Measurements from ENCODE around the gene MSN.
"Not testable (repeated sequence)": the region's sequence is repeated elsewhere in the genome, so short reads cannot be mapped to it uniquely, and the experiment has no call there.

MSN gene

GRCh38 chrX:65635822-65636221 is 31.6 kb upstream of the MSN start:
- Histone ChIP-seq H3K4me1 (ENCODE audit: low read length) (no peaks in the 10 kb centered on the region), H2AFZ (ENCODE audit: low read length) (no peak overlapping the region), H3K36me3 (replicated peaks; ENCODE audit: insufficient read depth, low read length) (no peaks in the 10 kb centered on the region), H3K79me2 (ENCODE audit: low read length) (no peaks in the 10 kb centered on the region), H3F3A (ENCODE audit: insufficient read depth, low read length) (no peaks in the 10 kb centered on the region), H3K27me3 (replicated peaks; ENCODE audit: insufficient read depth, low read length) (no peaks in the 10 kb centered on the region), H3K9me2 (replicated peaks; ENCODE audit: insufficient read depth, low read length) (no peaks in the 10 kb centered on the region), H4K20me1 (ENCODE audit: insufficient read depth, low read length) (no peaks in the 10 kb centered on the region), H3K9ac (ENCODE audit: low read length) (no peak overlapping the region), H3K9me3 (replicated peaks; ENCODE audit: insufficient read depth, low read length) (no peaks in the 10 kb centered on the region), H3K4me3 (ENCODE audit: low read length) (no peak overlapping the region), H3K27ac (ENCODE audit: low read length) (no peak overlapping the region), H3K4me2 (ENCODE audit: low read depth, low read length) (no peak overlapping the region)
- no peak for DNase-seq
- TF ChIP-seq, protein P1, sequence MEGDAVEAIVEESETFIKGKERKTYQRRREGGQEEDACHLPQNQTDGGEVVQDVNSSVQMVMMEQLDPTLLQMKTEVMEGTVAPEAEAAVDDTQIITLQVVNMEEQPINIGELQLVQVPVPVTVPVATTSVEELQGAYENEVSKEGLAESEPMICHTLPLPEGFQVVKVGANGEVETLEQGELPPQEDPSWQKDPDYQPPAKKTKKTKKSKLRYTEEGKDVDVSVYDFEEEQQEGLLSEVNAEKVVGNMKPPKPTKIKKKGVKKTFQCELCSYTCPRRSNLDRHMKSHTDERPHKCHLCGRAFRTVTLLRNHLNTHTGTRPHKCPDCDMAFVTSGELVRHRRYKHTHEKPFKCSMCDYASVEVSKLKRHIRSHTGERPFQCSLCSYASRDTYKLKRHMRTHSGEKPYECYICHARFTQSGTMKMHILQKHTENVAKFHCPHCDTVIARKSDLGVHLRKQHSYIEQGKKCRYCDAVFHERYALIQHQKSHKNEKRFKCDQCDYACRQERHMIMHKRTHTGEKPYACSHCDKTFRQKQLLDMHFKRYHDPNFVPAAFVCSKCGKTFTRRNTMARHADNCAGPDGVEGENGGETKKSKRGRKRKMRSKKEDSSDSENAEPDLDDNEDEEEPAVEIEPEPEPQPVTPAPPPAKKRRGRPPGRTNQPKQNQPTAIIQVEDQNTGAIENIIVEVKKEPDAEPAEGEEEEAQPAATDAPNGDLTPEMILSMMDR (IDR thresholded peaks at IDR 0.05; ENCODE audit: low read length) = no peak
- no peak for TF ChIP-seq EZH2 (optimal IDR thresholded peaks at IDR 0.05; ENCODE audit: low read depth, low read length)
- no peak for TF ChIP-seq EZH2phosphoT487 (IDR thresholded peaks at IDR 0.05; ENCODE audit: low read length)

- not testable (repeated sequence) for H3K9ac ChIP-seq (ENCODE audit: low read length); H3K27ac ChIP-seq (ENCODE audit: low read length); H3K9me2 ChIP-seq (replicated peaks; ENCODE audit: insufficient read depth, low read length); H3K36me3 ChIP-seq (replicated peaks; ENCODE audit: insufficient read depth, low read length); H3K4me2 ChIP-seq (ENCODE audit: low read depth, low read length); H3K4me3 ChIP-seq (ENCODE audit: low read length); H3K27me3 ChIP-seq (replicated peaks; ENCODE audit: insufficient read depth, low read length); H4K20me1 ChIP-seq (ENCODE audit: insufficient read depth, low read length); H2AFZ ChIP-seq (ENCODE audit: low read length); H3F3A ChIP-seq (ENCODE audit: insufficient read depth, low read length); H3K9me3 ChIP-seq (replicated peaks; ENCODE audit: insufficient read depth, low read length); H3K79me2 ChIP-seq (ENCODE audit: low read length); H3K4me1 ChIP-seq (ENCODE audit: low read length); DNase-seq
Observed at GRCh38 chrX:65636261-65636660, 31.2 kb upstream of the MSN start.

DNA sequence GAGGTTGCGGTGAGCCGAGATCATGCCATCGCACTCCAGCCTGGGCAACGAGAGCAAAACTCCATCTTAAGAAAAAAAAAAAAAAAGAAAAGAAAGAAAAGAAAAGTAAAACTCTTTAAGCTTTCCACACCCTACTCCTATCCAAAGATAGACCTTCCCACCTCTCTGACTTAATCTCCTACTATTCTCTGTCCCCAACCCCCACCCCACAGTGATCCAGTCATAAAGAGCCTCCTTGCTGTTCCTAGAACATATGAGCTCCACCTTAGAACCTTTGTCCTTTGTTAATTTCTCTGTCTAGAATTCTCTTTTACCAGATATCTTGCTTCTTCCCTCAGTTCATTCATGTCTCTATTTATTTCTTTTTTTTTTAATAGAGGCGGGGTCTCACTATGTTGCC is 30.1 kb upstream of the MSN start:
- no peaks in the 10 kb centered on the region for H3F3A ChIP-seq (ENCODE audit: insufficient read depth, low read length)
- H3K27me3 ChIP-seq (replicated peaks; ENCODE audit: insufficient read depth, low read length) = no peaks in the 10 kb centered on the region
- H2AFZ ChIP-seq (ENCODE audit: low read length) = no peak overlapping the region
- TF ChIP-seq EZH2 (optimal IDR thresholded peaks at IDR 0.05; ENCODE audit: low read depth, low read length) (no peak), EZH2phosphoT487 (IDR thresholded peaks at IDR 0.05; ENCODE audit: low read length) (no peak)
- TF ChIP-seq, protein P1 (IDR thresholded peaks at IDR 0.05; ENCODE audit: low read length) = no peak
- no peak overlapping the region for H3K9ac ChIP-seq (ENCODE audit: low read length)
- no peak overlapping the region for H3K27ac ChIP-seq (ENCODE audit: low read length)
- no peak overlapping the region for H3K4me2 ChIP-seq (ENCODE audit: low read depth, low read length)
- no peaks in the 10 kb centered on the region for H3K79me2 ChIP-seq (ENCODE audit: low read length)
- DNase-seq = no peak
- no peak overlapping the region for H3K4me3 ChIP-seq (ENCODE audit: low read length)
- H3K4me1 ChIP-seq (ENCODE audit: low read length) = no peaks in the 10 kb centered on the region
- no peaks in the 10 kb centered on the region for H3K9me2 ChIP-seq (replicated peaks; ENCODE audit: insufficient read depth, low read length)
- no peaks in the 10 kb centered on the region for H3K9me3 ChIP-seq (replicated peaks; ENCODE audit: insufficient read depth, low read length)
- no peaks in the 10 kb centered on the region for H4K20me1 ChIP-seq (ENCODE audit: insufficient read depth, low read length)
- no peaks in the 10 kb centered on the region for H3K36me3 ChIP-seq (replicated peaks; ENCODE audit: insufficient read depth, low read length)

DNA sequence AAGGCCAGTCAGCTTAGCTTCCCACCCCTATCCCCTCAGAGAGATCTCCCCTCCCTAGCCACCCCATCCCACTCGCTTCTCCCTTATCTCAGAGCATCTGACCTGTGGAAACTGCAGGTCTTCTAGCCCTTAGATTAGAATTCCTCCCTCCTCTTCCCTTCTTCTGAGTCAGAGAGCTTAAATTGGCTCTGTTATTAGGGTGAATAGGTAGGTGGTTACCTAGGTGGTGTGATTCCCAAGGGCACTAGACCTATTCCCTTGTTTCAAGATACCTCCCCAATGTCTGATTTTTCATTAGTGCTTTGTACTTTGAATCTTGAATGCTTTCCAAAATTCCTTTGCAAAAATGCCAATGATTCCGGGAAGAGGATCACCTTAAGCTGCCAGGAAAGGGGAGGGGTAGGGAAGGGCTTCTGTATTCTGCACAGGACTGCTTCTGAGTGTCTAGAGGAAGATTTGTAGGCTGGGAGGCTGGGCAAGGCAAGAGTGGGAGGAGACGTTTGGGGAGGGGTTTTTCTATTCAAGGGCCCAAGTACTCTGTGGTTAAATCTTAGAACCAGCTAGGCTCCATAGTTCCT is 24.5 kb upstream of the MSN start:
- Histone ChIP-seq H3K9ac (ENCODE audit: low read length) (no peak overlapping the region), H3K36me3 (replicated peaks; ENCODE audit: insufficient read depth, low read length) (no peaks in the 10 kb centered on the region), H3K9me3 (replicated peaks; ENCODE audit: insufficient read depth, low read length) (no peaks in the 10 kb centered on the region), H3K9me2 (replicated peaks; ENCODE audit: insufficient read depth, low read length) (no peaks in the 10 kb centered on the region), H3K4me3 (ENCODE audit: low read length) (no peak overlapping the region), H4K20me1 (ENCODE audit: insufficient read depth, low read length) (no peaks in the 10 kb centered on the region), H3K79me2 (ENCODE audit: low read length) (no peaks in the 10 kb centered on the region), H3F3A (ENCODE audit: insufficient read depth, low read length) (no peaks in the 10 kb centered on the region), H3K4me1 (ENCODE audit: low read length) (no peaks in the 10 kb centered on the region), H3K27me3 (replicated peaks; ENCODE audit: insufficient read depth, low read length) (no peaks in the 10 kb centered on the region), H3K4me2 (ENCODE audit: low read depth, low read length) (no peak overlapping the region), H2AFZ (ENCODE audit: low read length) (no peak overlapping the region), H3K27ac (ENCODE audit: low read length) (no peak overlapping the region)
- TF ChIP-seq, protein P1 (IDR thresholded peaks at IDR 0.05; ENCODE audit: low read length) = no peak
- TF ChIP-seq EZH2phosphoT487 (IDR thresholded peaks at IDR 0.05; ENCODE audit: low read length) (no peak), EZH2 (optimal IDR thresholded peaks at IDR 0.05; ENCODE audit: low read depth, low read length) (no peak)
- DNase-seq = no peak

Data from MM.1S (cell line).